MM.1S (cell line): ENCODE results near the gene CCR2.

ENCODE experiments used
- DNase-seq: peaks from one replicate; pipeline ENCODE4 v3.0.0-alpha.2; 2015
- H2AFZ ChIP-seq: fragments of 300-600 bp; sonication (generic); 2 replicates; pipeline ENCODE4 v1.6.0; 2016; ENCODE audit warnings: antibody characterized with exemption, low read length
- H3F3A ChIP-seq: fragments of 300-600 bp; sonication (generic); 2 replicates; pipeline ENCODE4 v1.6.1; 2016; ENCODE audit warnings: mild to moderate bottlenecking, antibody characterized with exemption, low read length, moderate library complexity, mixed read lengths; ENCODE audit not compliant: insufficient read depth
- H3K27ac ChIP-seq: fragments of 300-600 bp; sonication (generic); 2 replicates; pipeline ENCODE4 v1.5.1; 2016; ENCODE audit warnings: mild to moderate bottlenecking, low read length
- H3K27me3 ChIP-seq: fragments of 300-600 bp; sonication (generic); replicated peaks from 2 replicates; pipeline ENCODE4 v1.6.0; 2016; ENCODE audit warnings: low read length; ENCODE audit not compliant: insufficient read depth
- H3K36me3 ChIP-seq: fragments of 300-600 bp; sonication (generic); replicated peaks from 2 replicates; pipeline ENCODE4 v1.6.1; 2016; ENCODE audit warnings: mild to moderate bottlenecking, low read length, mixed read lengths; ENCODE audit not compliant: insufficient read depth
- H3K4me1 ChIP-seq: fragments of 300-600 bp; sonication (generic); 2 replicates; pipeline ENCODE4 v1.6.1; 2016; ENCODE audit warnings: low read length, mixed read lengths
- H3K4me2 ChIP-seq: fragments of 300-600 bp; sonication (generic); 2 replicates; pipeline ENCODE4 v1.6.0; 2016; ENCODE audit warnings: low read depth, low read length
- H3K4me3 ChIP-seq: fragments of 300-600 bp; sonication (generic); 2 replicates; pipeline ENCODE4 v1.5.1; 2016; ENCODE audit warnings: low read length, mixed read lengths
- H3K79me2 ChIP-seq: fragments of 300-600 bp; sonication (generic); 2 replicates; pipeline ENCODE4 v1.6.1; 2016; ENCODE audit warnings: mixed run types, low read length, mixed read lengths
- H3K9ac ChIP-seq: fragments of 300-600 bp; sonication (generic); 2 replicates; pipeline ENCODE4 v1.6.1; 2016; ENCODE audit warnings: low read length, mixed read lengths
- H3K9me2 ChIP-seq: fragments of 300-600 bp; sonication (generic); replicated peaks from 2 replicates; pipeline ENCODE4 v1.6.1; 2016; ENCODE audit warnings: mild to moderate bottlenecking, low read length, mixed read lengths; ENCODE audit not compliant: insufficient read depth
- H3K9me3 ChIP-seq: fragments of 300-600 bp; sonication (generic); replicated peaks from 2 replicates; pipeline ENCODE4 v1.6.1; 2016; ENCODE audit warnings: mild to moderate bottlenecking, low read length, mixed read lengths; ENCODE audit not compliant: insufficient read depth
- H4K20me1 ChIP-seq: fragments of 300-600 bp; sonication (generic); 2 replicates; pipeline ENCODE4 v1.6.1; 2016; ENCODE audit warnings: mild to moderate bottlenecking, low read length, moderate library complexity, mixed read lengths; ENCODE audit not compliant: insufficient read depth
- CTCF ChIP-seq: fragments of 300-600 bp; sonication (generic); IDR thresholded peaks from 2 replicates; pipeline ENCODE4 v1.5.1; 2016; ENCODE audit warnings: antibody characterized with exemption, low read length, mixed read lengths
- EZH2 ChIP-seq: fragments of 300-600 bp; sonication (generic); optimal IDR thresholded peaks from 2 replicates; pipeline ENCODE3; 2017; ENCODE audit warnings: low read depth, mild to moderate bottlenecking, antibody characterized with exemption, low read length, mixed read lengths
- EZH2phosphoT487 ChIP-seq: fragments of 300-600 bp; sonication (generic); IDR thresholded peaks from 2 replicates; pipeline ENCODE4 v1.6.1; 2018; ENCODE audit warnings: antibody characterized with exemption, low read length

Gene CCR2

GRCh38 chr3:46371519-46372340, 17.8 kb downstream of the CCR2 start:
- no peak for DNase-seq
- Histone ChIP-seq H3K36me3 (no peaks in the 10 kb centered on the region), H3K27ac (peak overlapping the region; percentile 42; the same call in 1 of the 2 replicates), H3K9ac (peak overlapping the region; percentile 34; the same call in 1 of the 2 replicates), H3K9me2 (no peaks in the 10 kb centered on the region), H3K9me3 (no peaks in the 10 kb centered on the region), H3K4me1 (peaks cover 72% of the 10 kb centered on the region), H3K4me2 (peak overlapping the region; percentile 23; the same call in 1 of the 2 replicates), H3F3A (0 out of 2 replicates have a peak, but pooled peaks cover 7% of the 10 kb centered on the region), H3K4me3 (no peak overlapping the region), H3K79me2 (no peaks in the 10 kb centered on the region), H4K20me1 (no peaks in the 10 kb centered on the region), H3K27me3 (no peaks in the 10 kb centered on the region), H2AFZ (no peak overlapping the region)
- TF ChIP-seq EZH2phosphoT487 (no peak), CTCF (no peak)

DNA sequence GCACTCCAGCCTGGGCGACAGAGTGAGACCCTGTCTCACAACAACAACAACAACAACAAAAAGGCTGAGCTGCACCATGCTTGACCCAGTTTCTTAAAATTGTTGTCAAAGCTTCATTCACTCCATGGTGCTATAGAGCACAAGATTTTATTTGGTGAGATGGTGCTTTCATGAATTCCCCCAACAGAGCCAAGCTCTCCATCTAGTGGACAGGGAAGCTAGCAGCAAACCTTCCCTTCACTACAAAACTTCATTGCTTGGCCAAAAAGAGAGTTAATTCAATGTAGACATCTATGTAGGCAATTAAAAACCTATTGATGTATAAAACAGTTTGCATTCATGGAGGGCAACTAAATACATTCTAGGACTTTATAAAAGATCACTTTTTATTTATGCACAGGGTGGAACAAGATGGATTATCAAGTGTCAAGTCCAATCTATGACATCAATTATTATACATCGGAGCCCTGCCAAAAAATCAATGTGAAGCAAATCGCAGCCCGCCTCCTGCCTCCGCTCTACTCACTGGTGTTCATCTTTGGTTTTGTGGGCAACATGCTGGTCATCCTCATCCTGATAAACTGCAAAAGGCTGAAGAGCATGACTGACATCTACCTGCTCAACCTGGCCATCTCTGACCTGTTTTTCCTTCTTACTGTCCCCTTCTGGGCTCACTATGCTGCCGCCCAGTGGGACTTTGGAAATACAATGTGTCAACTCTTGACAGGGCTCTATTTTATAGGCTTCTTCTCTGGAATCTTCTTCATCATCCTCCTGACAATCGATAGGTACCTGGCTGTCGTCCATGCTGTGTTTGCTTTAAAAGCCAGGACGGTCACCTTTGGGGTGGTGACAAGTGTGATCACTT, 18.8 kb downstream of the CCR2 start:
- 0 out of 2 replicates have a peak, but pooled peaks cover 7% of the 10 kb centered on the region for H3F3A ChIP-seq
- no peaks in the 10 kb centered on the region for H3K9me2 ChIP-seq
- no peak overlapping the region for H3K9ac ChIP-seq
- DNase-seq: peak; percentile 79
- no peaks in the 10 kb centered on the region for H3K79me2 ChIP-seq
- H3K36me3 ChIP-seq: no peaks in the 10 kb centered on the region
- no peaks in the 10 kb centered on the region for H3K27me3 ChIP-seq
- H3K4me2 ChIP-seq: 0 out of 2 replicates have a peak overlapping the region, but pooled peaks have one; percentile 23
- H4K20me1 ChIP-seq: no peaks in the 10 kb centered on the region
- H3K9me3 ChIP-seq: no peaks in the 10 kb centered on the region
- peaks cover 71% of the 10 kb centered on the region for H3K4me1 ChIP-seq
- H3K4me3 ChIP-seq: no peak overlapping the region
- no peak overlapping the region for H3K27ac ChIP-seq
- no peak overlapping the region for H2AFZ ChIP-seq
- TF ChIP-seq EZH2 (no peak), EZH2phosphoT487 (no peak), CTCF (peak; percentile 93)

- TF ChIP-seq CTCF: no peak
- no peak for TF ChIP-seq EZH2phosphoT487
- no peak for TF ChIP-seq EZH2
- no peak for DNase-seq
- H3K9me2 ChIP-seq: no peaks in the 10 kb centered on the region
- no peak overlapping the region for H3K4me3 ChIP-seq
- no peak overlapping the region for H2AFZ ChIP-seq
- H3K9ac ChIP-seq: no peak overlapping the region
- no peaks in the 10 kb centered on the region for H3K79me2 ChIP-seq
- H3K4me2 ChIP-seq: no peak overlapping the region
- H3K27ac ChIP-seq: no peak overlapping the region
- H3K9me3 ChIP-seq: no peaks in the 10 kb centered on the region
- peaks cover 58% of the 10 kb centered on the region for H3K4me1 ChIP-seq
- no peaks in the 10 kb centered on the region for H3K36me3 ChIP-seq
- peaks cover 7% of the 10 kb centered on the region; the same call in 1 of the 2 replicates for H3F3A ChIP-seq
- no peaks in the 10 kb centered on the region for H3K27me3 ChIP-seq
- no peaks in the 10 kb centered on the region for H4K20me1 ChIP-seq
These were observed 20.8 kb downstream of the CCR2 start for GRCh38 chr3:46374755-46375154.
